IPS-20b (cell line): Measurements from ENCODE around the gene RIN3.

Experiments
- H3K27ac ChIP-seq: one replicate; pipeline ENCODE4 v1.5.1; 2013; ENCODE audit warnings: low read length
- H3K27me3 ChIP-seq: 2 replicates; pipeline ENCODE4 v1.6.1; 2013; ENCODE audit warnings: mild to moderate bottlenecking, low read length, inconsistent platforms; ENCODE audit not compliant: insufficient read depth
- H3K36me3 ChIP-seq: 2 replicates; pipeline ENCODE4 v1.6.1; 2013; ENCODE audit warnings: low read depth, mild to moderate bottlenecking, inconsistent platforms, low read length, moderate library complexity; ENCODE audit not compliant: insufficient read depth
- H3K4me1 ChIP-seq: 2 replicates; pipeline ENCODE4 v1.6.1; 2013; ENCODE audit warnings: mild to moderate bottlenecking, control low read depth, inconsistent platforms, low read length, moderate library complexity; ENCODE audit not compliant: insufficient read depth
- H3K4me3 ChIP-seq: 2 replicates; pipeline ENCODE4 v1.5.1; 2013; ENCODE audit warnings: mild to moderate bottlenecking, low read length, inconsistent platforms
- H3K9ac ChIP-seq: 2 replicates; pipeline ENCODE4 v1.6.1; 2013; ENCODE audit warnings: low read depth, mild to moderate bottlenecking, inconsistent platforms, low read length, moderate library complexity
- H3K9me3 ChIP-seq: 2 replicates; pipeline ENCODE4 v1.6.1; 2013; ENCODE audit warnings: mild to moderate bottlenecking, low read depth, low read length, inconsistent platforms; ENCODE audit not compliant: insufficient read depth

The RIN3 gene

GRCh38 chr14:92601131-92601710 lies 87.6 kb downstream of the RIN3 start:
- Histone ChIP-seq H3K27me3 (no peaks in the 10 kb centered on the region), H3K27ac (no peak overlapping the region), H3K4me3 (no peak overlapping the region), H3K9ac (no peak overlapping the region), H3K4me1 (no peaks in the 10 kb centered on the region), H3K36me3 (no peaks in the 10 kb centered on the region), H3K9me3 (no peaks in the 10 kb centered on the region)

- Histone ChIP-seq H3K36me3 (no peaks in the 10 kb centered on the region), H3K27ac (no peak overlapping the region), H3K9ac (no peak overlapping the region), H3K27me3 (no peaks in the 10 kb centered on the region), H3K4me1 (no peaks in the 10 kb centered on the region), H3K9me3 (no peaks in the 10 kb centered on the region), H3K4me3 (no peak overlapping the region)
These were observed 88.3 kb downstream of the RIN3 start for GRCh38 chr14:92601757-92602417.

- no peaks in the 10 kb centered on the region for H3K27me3 ChIP-seq
- H3K4me1 ChIP-seq = no peaks in the 10 kb centered on the region
- peaks cover 2% of the 10 kb centered on the region; the same call in 1 of the 2 replicates for H3K9me3 ChIP-seq
- H3K9ac ChIP-seq = no peak overlapping the region
- H3K27ac ChIP-seq = no peak overlapping the region
- no peaks in the 10 kb centered on the region for H3K36me3 ChIP-seq
- no peak overlapping the region for H3K4me3 ChIP-seq
These were observed 90.0 kb downstream of the RIN3 start for GRCh38 chr14:92603309-92604242.

- Histone ChIP-seq H3K4me1 (no peaks in the 10 kb centered on the region), H3K27ac (no peak overlapping the region), H3K27me3 (no peaks in the 10 kb centered on the region), H3K9me3 (peaks cover 2% of the 10 kb centered on the region; the same call in 1 of the 2 replicates), H3K4me3 (no peak overlapping the region), H3K36me3 (no peaks in the 10 kb centered on the region), H3K9ac (no peak overlapping the region)
These were observed 91.8 kb downstream of the RIN3 start for GRCh38 chr14:92605274-92605940.

- H3K27ac ChIP-seq = no peak overlapping the region
- no peaks in the 10 kb centered on the region for H3K36me3 ChIP-seq
- no peak overlapping the region for H3K9ac ChIP-seq
- no peaks in the 10 kb centered on the region for H3K27me3 ChIP-seq
- no peaks in the 10 kb centered on the region for H3K4me1 ChIP-seq
- peaks cover 2% of the 10 kb centered on the region; the same call in 1 of the 2 replicates for H3K9me3 ChIP-seq
- H3K4me3 ChIP-seq = no peak overlapping the region
These were observed 93.7 kb downstream of the RIN3 start for GRCh38 chr14:92607251-92607650.

- H3K9me3 ChIP-seq = peaks cover 2% of the 10 kb centered on the region; the same call in 1 of the 2 replicates
- H3K4me1 ChIP-seq = no peaks in the 10 kb centered on the region
- no peak overlapping the region for H3K9ac ChIP-seq
- H3K4me3 ChIP-seq = no peak overlapping the region
- no peaks in the 10 kb centered on the region for H3K27me3 ChIP-seq
- H3K36me3 ChIP-seq = no peaks in the 10 kb centered on the region
- H3K27ac ChIP-seq = no peak overlapping the region
These were observed 94.3 kb downstream of the RIN3 start for GRCh38 chr14:92607702-92608429.

GRCh38 chr14:92609955-92610354 lies 96.4 kb downstream of the RIN3 start:
- no peaks in the 10 kb centered on the region for H3K27me3 ChIP-seq
- peaks cover 2% of the 10 kb centered on the region; the same call in 1 of the 2 replicates for H3K9me3 ChIP-seq
- H3K27ac ChIP-seq = no peak overlapping the region
- H3K9ac ChIP-seq = no peak overlapping the region
- H3K4me3 ChIP-seq = no peak overlapping the region
- no peaks in the 10 kb centered on the region for H3K4me1 ChIP-seq
- H3K36me3 ChIP-seq = no peaks in the 10 kb centered on the region

GRCh38 chr14:92610849-92611271 lies 97.3 kb downstream of the RIN3 start:
- Histone ChIP-seq H3K27ac (no peak overlapping the region), H3K4me3 (no peak overlapping the region), H3K9ac (no peak overlapping the region), H3K4me1 (no peaks in the 10 kb centered on the region), H3K9me3 (peaks cover 2% of the 10 kb centered on the region; the same call in 1 of the 2 replicates), H3K36me3 (no peaks in the 10 kb centered on the region), H3K27me3 (no peaks in the 10 kb centered on the region)

GRCh38 chr14:92613008-92613658 lies 99.6 kb downstream of the RIN3 start:
- Histone ChIP-seq H3K4me1 (no peaks in the 10 kb centered on the region), H3K9ac (no peak overlapping the region), H3K36me3 (no peaks in the 10 kb centered on the region), H3K27me3 (no peaks in the 10 kb centered on the region), H3K4me3 (no peak overlapping the region), H3K9me3 (no peaks in the 10 kb centered on the region), H3K27ac (no peak overlapping the region)

- no peaks in the 10 kb centered on the region for H3K36me3 ChIP-seq
- H3K4me1 ChIP-seq = no peaks in the 10 kb centered on the region
- no peak overlapping the region for H3K9ac ChIP-seq
- H3K27me3 ChIP-seq = no peaks in the 10 kb centered on the region
- H3K9me3 ChIP-seq = no peaks in the 10 kb centered on the region
- H3K27ac ChIP-seq = no peak overlapping the region
- no peak overlapping the region for H3K4me3 ChIP-seq
These were observed 100.2 kb downstream of the RIN3 start for GRCh38 chr14:92613681-92614260.
